GM21717 (cell line): ENCODE data around the gene RBMS3.

ENCODE experiments used
- ATAC-seq: cut with Tn5 transposase; IDR thresholded peaks from one replicate; pipeline ENCODE4 v1.9.1; 2021; ENCODE audit warnings: mild to moderate bottlenecking, moderate library complexity; ENCODE audit not compliant: unreplicated experiment

RBMS3 gene

DNA sequence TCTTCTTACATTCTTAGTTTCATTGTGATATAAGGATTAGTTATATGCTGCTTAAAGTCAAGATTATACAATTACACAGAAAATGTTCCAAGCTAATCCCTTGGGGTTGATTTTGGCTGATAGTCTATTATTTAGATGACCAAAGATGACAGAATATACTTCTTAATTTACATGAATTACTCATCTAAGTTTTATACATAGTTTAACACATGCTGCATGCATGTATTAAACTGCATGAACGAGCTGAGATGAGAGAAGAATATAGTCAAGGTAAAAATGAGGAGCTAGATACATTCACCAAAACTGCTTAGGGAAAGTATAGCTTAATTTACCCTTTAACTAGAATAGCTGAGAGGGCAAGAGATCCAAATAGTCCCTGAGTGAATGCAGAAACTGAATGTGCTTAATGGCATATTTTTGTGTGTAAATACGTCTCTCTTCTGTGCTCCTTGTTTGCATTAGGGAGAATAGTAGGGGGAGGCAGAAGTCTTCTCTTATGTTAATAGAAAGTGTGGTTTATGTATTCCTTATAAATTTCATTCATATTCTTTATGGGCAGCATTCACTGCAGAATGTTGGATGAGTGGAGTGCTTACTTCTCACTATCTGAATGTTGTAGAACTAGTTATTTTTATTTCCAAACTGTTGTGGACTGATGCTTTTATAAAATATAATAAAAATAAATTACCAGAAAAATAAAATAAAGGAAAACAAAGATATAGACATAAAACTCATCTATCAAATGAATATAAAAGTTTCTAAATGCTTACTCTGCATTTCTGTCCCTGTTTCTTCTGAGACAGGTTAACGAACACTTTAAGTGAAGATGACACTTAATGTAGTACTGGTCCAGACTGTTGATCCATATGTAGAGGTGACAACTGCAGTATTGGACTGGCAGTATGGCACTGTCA is 327.8 kb downstream of the RBMS3 start:
- no peak for ATAC-seq

GRCh38 chr3:29609328-29609811 is 328.5 kb downstream of the RBMS3 start:
- ATAC-seq = no peak

GRCh38 chr3:29610781-29611180 is 329.9 kb downstream of the RBMS3 start:
- ATAC-seq = no peak

GRCh38 chr3:29611252-29611651 is 330.4 kb downstream of the RBMS3 start:
- ATAC-seq = no peak

GRCh38 chr3:29612536-29612935 is 331.7 kb downstream of the RBMS3 start:
- ATAC-seq = no peak

- ATAC-seq = no peak
Measured at GRCh38 chr3:29614954-29615353, 334.1 kb downstream of the RBMS3 start.

DNA sequence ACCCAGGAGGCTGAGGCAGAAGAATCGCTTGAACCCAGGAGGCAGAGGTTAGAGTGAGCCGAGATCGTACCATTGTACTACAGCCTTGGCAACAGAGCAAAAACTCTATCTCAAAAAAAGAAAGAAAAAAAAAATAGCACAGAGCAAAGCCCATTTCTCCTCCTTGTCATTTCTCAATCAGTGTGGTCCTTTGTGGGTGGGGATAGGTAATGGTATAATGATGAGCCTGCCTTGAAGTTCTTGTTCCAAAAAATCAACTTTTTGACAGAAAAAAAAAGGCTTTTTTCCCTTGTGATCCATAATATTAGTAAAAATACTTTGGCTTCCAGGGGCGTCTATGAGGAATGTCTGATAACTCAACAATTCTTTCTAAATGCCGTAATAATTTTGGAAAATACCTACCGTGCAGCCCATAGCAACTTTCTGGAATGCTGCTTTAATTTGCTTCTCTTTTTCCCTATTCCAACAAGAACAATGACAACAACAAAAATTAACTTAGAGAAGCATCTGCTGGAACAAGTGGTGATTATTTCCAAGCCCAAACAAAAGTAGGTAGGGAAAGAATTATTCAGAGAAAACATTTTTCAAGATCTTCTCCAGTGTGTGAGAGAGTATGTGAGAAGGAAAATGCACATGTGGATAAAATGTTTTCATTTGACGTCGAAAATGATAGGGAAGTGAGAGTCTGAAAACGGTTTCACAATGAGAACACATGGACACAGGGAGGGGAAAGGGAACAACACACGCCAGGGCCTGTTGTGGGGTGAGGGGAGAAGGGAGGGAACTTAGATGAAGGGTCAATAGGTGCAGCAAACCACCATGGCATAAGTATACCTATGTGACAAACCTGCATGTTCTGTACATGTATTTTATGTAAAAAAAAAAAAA is 337.8 kb downstream of the RBMS3 start:
- ATAC-seq = no peak

DNA sequence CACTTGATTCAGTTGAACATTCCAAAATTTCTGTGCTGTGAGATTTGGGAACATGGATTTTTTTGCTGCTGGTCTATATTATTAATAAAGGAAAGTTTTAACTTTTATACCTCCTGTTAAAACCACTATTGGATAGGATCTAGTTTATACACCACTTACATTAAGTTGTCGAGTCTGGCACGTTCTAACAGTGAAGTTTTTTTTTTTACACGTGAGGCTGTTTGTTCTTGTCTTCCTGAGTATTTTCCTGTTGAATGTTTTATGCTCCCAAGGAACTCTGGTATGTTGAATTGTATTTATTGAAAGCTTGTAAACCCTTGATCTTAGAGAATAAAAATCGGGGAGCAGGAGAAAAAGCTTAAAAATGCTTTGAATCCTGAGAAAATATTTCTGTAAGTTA is 338.8 kb downstream of the RBMS3 start:
- no peak for ATAC-seq

- ATAC-seq = no peak
Measured at GRCh38 chr3:29627136-29628117, 346.6 kb downstream of the RBMS3 start.

- ATAC-seq = no peak
Measured at GRCh38 chr3:29628795-29629194, 347.9 kb downstream of the RBMS3 start.

DNA sequence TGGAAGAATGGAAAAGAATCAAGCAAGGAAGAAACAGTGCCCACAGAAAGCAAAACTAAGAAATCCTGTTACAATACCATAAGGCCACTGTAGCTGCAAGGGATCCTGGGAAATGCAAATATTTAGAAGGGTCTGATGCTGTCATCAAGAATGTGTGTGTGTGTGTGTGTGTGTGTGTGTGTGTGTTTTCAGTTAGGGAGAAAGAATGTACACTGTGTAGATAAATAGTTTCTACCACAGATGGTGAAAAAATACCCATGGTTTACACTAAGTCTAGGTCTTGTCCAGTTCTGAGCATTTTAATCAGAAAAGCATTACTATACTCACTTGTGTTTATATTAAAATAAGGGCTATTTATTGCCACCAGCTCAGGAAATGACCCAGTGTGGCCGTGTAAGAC is 355.0 kb downstream of the RBMS3 start:
- ATAC-seq = no peak

DNA sequence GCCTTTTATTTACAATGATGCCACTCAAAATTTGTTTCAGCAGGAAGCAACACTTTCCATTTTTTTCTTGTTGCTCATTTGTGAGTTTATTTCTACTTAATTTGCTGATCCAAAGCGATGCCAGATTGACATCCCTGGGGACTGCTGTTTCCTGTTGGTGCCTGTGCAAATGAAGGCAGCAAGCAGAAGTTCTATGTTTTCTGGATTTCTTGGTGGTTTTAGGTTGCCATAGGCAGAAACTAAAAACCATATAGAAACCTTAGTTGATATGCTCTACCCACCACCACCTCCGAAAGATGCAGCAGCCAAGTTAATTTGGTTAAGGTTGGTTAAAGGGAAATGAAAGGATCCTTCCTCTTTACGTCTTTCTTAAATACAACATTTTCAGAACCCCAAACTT is 356.2 kb downstream of the RBMS3 start:
- no peak for ATAC-seq

DNA sequence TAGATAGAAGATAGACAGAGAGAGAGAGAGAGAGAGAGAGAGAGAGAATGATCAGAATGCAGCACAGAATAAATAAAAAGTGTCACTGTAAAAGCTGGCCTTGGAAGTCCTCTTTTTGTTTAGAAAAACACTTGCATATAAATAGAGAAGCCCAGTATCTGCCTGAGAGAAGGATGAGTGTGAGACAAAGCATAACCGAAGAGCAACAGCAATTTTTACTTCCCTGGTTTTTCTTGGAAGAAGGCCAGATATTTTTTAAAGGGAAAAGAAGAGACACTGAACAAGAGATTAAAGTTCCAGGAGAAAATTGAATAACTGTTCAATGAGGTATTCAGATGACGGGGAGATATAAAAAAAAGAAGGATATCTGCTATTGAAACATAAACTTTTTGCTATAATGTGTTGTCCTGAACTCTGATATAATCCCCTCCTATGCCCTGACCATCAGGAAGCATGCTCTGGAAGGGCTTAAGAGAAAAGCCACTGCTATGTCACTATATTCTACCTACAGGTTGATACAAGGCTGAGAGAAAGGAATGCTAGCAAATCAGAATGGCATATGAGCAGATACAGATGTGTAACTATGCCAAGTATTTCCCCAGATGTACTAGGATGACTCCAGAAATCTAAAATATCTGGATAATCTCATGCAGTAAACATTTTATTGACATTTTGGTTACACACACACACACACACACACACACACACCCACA is 358.9 kb downstream of the RBMS3 start:
- no peak for ATAC-seq

DNA sequence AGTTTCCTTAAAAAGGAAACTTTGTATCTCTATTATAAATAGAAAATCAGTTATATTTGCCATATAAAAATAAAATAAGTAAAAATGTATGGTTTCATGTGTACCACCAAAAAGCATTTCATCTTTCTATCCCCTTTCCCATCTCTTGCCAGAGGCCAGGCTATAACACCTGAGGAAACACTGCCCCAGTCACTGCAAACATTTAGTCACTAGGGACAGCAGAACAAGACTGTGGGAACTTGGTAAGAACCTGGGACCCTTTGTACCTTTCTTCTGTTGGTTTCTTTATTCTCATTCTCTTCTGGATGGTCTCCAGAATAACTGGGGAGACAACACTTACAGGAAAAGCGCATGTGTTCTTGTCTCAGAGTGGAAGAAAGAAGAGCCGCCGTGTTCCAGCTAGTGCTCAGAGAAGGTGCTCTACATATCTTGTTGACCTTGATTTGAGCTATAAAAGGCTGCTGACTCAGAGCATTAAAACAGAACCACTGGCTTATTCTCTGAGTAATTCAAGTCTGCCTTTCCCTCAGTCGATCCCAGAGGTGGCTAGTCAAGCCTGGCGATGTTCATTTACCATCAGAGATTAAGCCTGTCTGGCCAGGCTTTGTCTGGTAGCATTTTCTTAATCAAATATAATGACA is 361.6 kb downstream of the RBMS3 start:
- ATAC-seq = no peak

GRCh38 chr3:29643034-29643425 is 362.2 kb downstream of the RBMS3 start:
- ATAC-seq = no peak

DNA sequence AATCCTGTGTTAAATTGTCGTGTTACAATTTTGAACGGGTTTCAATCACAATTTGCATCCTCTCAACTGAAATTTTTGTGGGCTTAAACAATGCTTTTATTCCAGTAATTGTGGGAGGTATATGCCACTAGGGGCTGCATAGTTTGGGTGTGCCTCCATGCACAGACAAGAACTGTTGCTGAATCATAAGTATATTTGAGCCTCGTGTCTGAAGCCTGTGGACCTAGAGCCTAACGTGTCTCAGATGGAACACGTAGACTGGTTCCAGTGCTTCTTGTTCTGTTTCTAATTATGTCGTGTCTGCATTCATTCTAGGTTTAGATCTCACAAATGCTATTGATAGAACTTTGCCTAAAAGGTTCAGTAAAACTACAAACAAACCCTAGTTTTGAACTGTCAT is 363.4 kb downstream of the RBMS3 start:
- ATAC-seq = no peak

- no peak for ATAC-seq
Measured at GRCh38 chr3:29644956-29645636, 364.2 kb downstream of the RBMS3 start.

DNA sequence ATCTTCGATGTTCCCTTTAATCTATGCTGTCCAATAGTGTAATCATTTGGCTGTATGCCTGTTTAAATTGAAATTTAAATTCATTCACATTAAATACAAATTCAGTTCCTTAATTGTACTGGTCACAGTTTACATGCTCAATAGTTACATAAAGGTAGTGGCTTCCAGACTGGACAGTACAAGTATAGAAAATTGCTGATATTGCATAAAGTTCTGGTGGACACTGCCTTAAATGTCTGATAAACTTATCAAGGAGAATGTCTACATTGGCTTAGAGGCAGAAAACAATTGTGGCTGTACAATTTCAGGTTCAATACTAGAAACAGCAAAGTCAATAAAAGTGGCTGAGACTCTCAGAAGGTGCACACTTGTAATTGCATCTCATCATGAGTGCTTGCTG is 365.2 kb downstream of the RBMS3 start:
- ATAC-seq = no peak
